AG10803 (cell line): ENCODE data around the gene RDH8.
A peak's percentile ranks its signal among the peaks of the same experiment; 100 is the strongest.

Experiments used
- DNase-seq: peaks from one replicate; pipeline ENCODE4 v3.0.0; 2010; ENCODE audit warnings: low read depth
- H3K4me3 ChIP-seq: 2 replicates; pipeline ENCODE4 v1.5.1; 2011; ENCODE audit warnings: mild to moderate bottlenecking, low read length, control low read depth
- CTCF ChIP-seq: conservative IDR thresholded peaks from 2 replicates; pipeline ENCODE4 v1.5.1; 2011; ENCODE audit warnings: mild to moderate bottlenecking, low read length, control low read depth, inconsistent platforms

RDH8 gene

GRCh38 chr19:10005632-10006334, 7.5 kb upstream of the RDH8 start:
- TF ChIP-seq CTCF: no peak
- DNase-seq: no peak
- H3K4me3 ChIP-seq: no peak overlapping the region

- TF ChIP-seq CTCF: no peak
- H3K4me3 ChIP-seq: no peak overlapping the region
- peak; percentile 83 for DNase-seq
Observed at GRCh38 chr19:10006335-10006708, 7.0 kb upstream of the RDH8 start.

- TF ChIP-seq CTCF: no peak
- H3K4me3 ChIP-seq: no peak overlapping the region
- DNase-seq: no peak
Observed at GRCh38 chr19:10006752-10007323, 6.4 kb upstream of the RDH8 start.

- peak; percentile 97 for DNase-seq
- TF ChIP-seq CTCF: no peak
- H3K4me3 ChIP-seq: no peak overlapping the region
Observed at GRCh38 chr19:10007371-10008183, 5.7 kb upstream of the RDH8 start.

GRCh38 chr19:10008184-10008765, 5.0 kb upstream of the RDH8 start:
- no peak for TF ChIP-seq CTCF

GRCh38 chr19:10009714-10010224, 3.5 kb upstream of the RDH8 start:
- DNase-seq: peak; percentile 47
- no peak for TF ChIP-seq CTCF
- peak overlapping the region; percentile 88 for H3K4me3 ChIP-seq

More at GRCh38 chr19:10008184-10008765, 5.0 kb upstream of the RDH8 start:
- DNase-seq: no peak
- peak overlapping the region; percentile 13 for H3K4me3 ChIP-seq
